Smooth muscle cell (in vitro differentiated cells): ENCODE results near the gene PDZRN3. TPM values are rescaled to one million over a fixed set of nuclear protein-coding genes. Genes with fewer than 3 reads are reported as not detected.
A peak's percentile ranks its signal among the peaks of the same experiment; 100 is the strongest.

Experiments used
- DNase-seq: peaks from one replicate; lab custom pipeline; 2025; ENCODE audit not compliant: unreplicated experiment; lab: John Stamatoyannopoulos, UW
- H2AFZ ChIP-seq: fragments of 200-600 bp; sonication (generic); 2 replicates; pipeline ENCODE4 v1.6.0; 2016; ENCODE audit warnings: antibody characterized with exemption, low read depth, mild to moderate bottlenecking
- H3F3A ChIP-seq: fragments of 200-600 bp; sonication (generic); 2 replicates; pipeline ENCODE4 v1.6.0; 2017; ENCODE audit warnings: antibody characterized with exemption, low read depth
- H3K27ac ChIP-seq: fragments of 200-600 bp; sonication (generic); 2 replicates; pipeline ENCODE4 v1.5.1; 2016; ENCODE audit warnings: low read depth, mild to moderate bottlenecking
- H3K27me3 ChIP-seq: fragments of 200-600 bp; sonication (generic); 2 replicates; pipeline ENCODE4 v1.6.1; 2016; ENCODE audit warnings: low read depth, mild to moderate bottlenecking
- H3K36me3 ChIP-seq: fragments of 200-600 bp; sonication (generic); 2 replicates; pipeline ENCODE4 v1.5.1; 2016; ENCODE audit warnings: low read depth
- H3K4me1 ChIP-seq: fragments of 200-600 bp; sonication (generic); 2 replicates; pipeline ENCODE4 v1.5.1; 2016; ENCODE audit warnings: low read depth
- H3K4me2 ChIP-seq: fragments of 200-600 bp; sonication (generic); 2 replicates; pipeline ENCODE4 v1.6.0; 2016; ENCODE audit warnings: mild to moderate bottlenecking
- H3K4me3 ChIP-seq: fragments of 200-600 bp; sonication (generic); 2 replicates; pipeline ENCODE4 v1.5.1; 2016; ENCODE audit warnings: mild to moderate bottlenecking
- H3K79me2 ChIP-seq: fragments of 200-600 bp; sonication (generic); 2 replicates; pipeline ENCODE4 v1.6.0; 2016; ENCODE audit warnings: low read depth, mild to moderate bottlenecking
- H3K9ac ChIP-seq: fragments of 200-600 bp; sonication (generic); 2 replicates; pipeline ENCODE4 v1.6.0; 2016; ENCODE audit warnings: low read depth
- H3K9me3 ChIP-seq: fragments of 200-600 bp; sonication (generic); replicated peaks from 2 replicates; pipeline ENCODE4 v1.5.1; 2016; ENCODE audit warnings: low read depth
- H4K20me1 ChIP-seq: fragments of 200-600 bp; sonication (generic); 2 replicates; pipeline ENCODE4 v1.6.0; 2016; ENCODE audit warnings: low read depth
- WGBS: methylation state at CpG from one replicate; pipeline ENCODE4 v1.1.7; 2016; ENCODE audit warnings: low lambda C conversion rate; 5-methylcytosine and 5-hydroxymethylcytosine counted together
- polyA plus RNA-seq: library from polyadenylated mRNA; unstranded; fragments of >200 nt; fragmentation: Nextera tagmentation; extraction: Ambion mirVana; gene quantifications from 2 replicates; pipeline ENCODE4 v1.2.1, GENCODE V29; 2016
- total RNA-seq: library from RNA; depleted of rRNA; stranded (reverse); fragments of >200 nt; gene quantifications from 2 replicates; pipeline ENCODE4 v1.2.3, GENCODE V29; 2014
- TF ChIP-seq, protein P1 (sequence below): fragments of 200-600 bp; sonication (generic); IDR thresholded peaks from 2 replicates; pipeline ENCODE4 v1.5.1; 2017; ENCODE audit warnings: borderline replicate concordance, mild to moderate bottlenecking, antibody characterized with exemption; ENCODE audit not compliant: insufficient read depth, poor library complexity, severe bottlenecking

PDZRN3 gene
- total and polyA plus RNA-seq, 2 experiments from 2014 or later, result 99.5 to 128 TPM

GRCh38 chr3:73504239-73504638 lies 120.5 kb downstream of the PDZRN3 start:
- Histone ChIP-seq H3F3A (peaks cover 3% of the 10 kb centered on the region), H3K36me3 (no peaks in the 10 kb centered on the region), H3K4me3 (no peak overlapping the region), H3K4me2 (no peak overlapping the region), H3K27ac (peak overlapping the region; percentile 62), H3K27me3 (no peaks in the 10 kb centered on the region), H3K79me2 (peaks cover 93% of the 10 kb centered on the region), H4K20me1 (peaks cover 100% of the 10 kb centered on the region), H3K4me1 (peaks cover 11% of the 10 kb centered on the region), H3K9ac (no peak overlapping the region), H3K9me3 (no peaks in the 10 kb centered on the region), H2AFZ (no peak overlapping the region)
- TF ChIP-seq, protein P1, sequence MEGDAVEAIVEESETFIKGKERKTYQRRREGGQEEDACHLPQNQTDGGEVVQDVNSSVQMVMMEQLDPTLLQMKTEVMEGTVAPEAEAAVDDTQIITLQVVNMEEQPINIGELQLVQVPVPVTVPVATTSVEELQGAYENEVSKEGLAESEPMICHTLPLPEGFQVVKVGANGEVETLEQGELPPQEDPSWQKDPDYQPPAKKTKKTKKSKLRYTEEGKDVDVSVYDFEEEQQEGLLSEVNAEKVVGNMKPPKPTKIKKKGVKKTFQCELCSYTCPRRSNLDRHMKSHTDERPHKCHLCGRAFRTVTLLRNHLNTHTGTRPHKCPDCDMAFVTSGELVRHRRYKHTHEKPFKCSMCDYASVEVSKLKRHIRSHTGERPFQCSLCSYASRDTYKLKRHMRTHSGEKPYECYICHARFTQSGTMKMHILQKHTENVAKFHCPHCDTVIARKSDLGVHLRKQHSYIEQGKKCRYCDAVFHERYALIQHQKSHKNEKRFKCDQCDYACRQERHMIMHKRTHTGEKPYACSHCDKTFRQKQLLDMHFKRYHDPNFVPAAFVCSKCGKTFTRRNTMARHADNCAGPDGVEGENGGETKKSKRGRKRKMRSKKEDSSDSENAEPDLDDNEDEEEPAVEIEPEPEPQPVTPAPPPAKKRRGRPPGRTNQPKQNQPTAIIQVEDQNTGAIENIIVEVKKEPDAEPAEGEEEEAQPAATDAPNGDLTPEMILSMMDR, result no peak
- no peak for DNase-seq
- WGBS, result 87% methylated on average over 3 of the region's 3 CpGs

GRCh38 chr3:73503781-73504180 lies 121.0 kb downstream of the PDZRN3 start:
- no peaks in the 10 kb centered on the region for H3K36me3 ChIP-seq
- peaks cover 3% of the 10 kb centered on the region for H3F3A ChIP-seq
- peaks cover 95% of the 10 kb centered on the region for H3K79me2 ChIP-seq
- TF ChIP-seq, protein P1, result no peak
- no peak for DNase-seq
- 82% methylated on average over 4 of the region's 4 CpGs for whole genome bisulfite sequencing
- no peak overlapping the region for H3K4me3 ChIP-seq
- no peaks in the 10 kb centered on the region for H3K9me3 ChIP-seq
- H3K9ac ChIP-seq, result no peak overlapping the region
- peaks cover 6% of the 10 kb centered on the region for H3K4me1 ChIP-seq
- peaks cover 100% of the 10 kb centered on the region for H4K20me1 ChIP-seq
- H3K27ac ChIP-seq, result peak overlapping the region; percentile 62
- H3K4me2 ChIP-seq, result peak overlapping the region; percentile 22
- H3K27me3 ChIP-seq, result no peaks in the 10 kb centered on the region
- H2AFZ ChIP-seq, result no peak overlapping the region

DNA sequence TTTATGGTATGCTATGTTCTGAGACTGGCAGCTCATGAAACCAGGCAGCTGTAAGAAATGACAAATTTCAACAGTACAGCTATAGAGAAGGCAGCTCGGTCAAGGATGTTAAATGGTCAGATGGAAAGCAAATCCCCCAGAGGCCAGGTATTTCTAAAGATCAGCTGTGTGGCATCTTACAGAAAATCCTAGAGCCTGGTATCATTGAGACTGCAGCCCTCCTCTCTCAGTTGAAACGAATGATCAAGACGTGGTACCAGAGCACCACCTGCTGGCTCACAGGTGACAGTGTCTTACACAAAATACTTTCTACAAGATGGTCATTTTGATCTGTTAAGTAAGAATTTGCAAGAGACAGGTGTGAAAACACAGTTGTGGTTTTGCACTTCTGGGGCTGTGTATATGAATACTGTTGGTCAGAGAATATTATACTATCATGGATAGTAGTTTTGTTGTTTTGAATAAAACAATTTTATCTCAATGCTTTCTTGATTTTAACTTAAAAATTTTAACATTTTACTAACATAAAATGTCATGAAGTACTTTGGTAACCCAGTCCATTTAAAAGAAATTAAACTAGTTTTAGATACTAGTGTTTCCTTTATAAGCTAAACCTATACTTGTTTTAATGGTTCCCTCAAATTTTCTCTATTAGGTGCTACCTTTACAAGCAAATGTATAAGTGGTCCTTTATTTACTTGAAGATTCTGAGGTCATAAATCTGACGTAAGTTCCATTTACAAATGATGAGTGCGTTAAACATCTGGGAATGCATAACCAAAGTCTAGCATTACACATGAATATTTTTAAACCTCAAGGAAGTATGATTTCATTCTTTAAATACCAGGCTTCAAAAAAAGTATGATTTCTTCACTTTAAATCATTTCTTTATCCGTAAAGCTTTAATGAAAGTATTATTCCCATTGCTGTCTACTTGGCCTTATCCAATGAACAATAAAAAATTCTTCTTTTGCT lies 121.8 kb downstream of the PDZRN3 start:
- peaks cover 100% of the 10 kb centered on the region for H4K20me1 ChIP-seq
- peaks cover 3% of the 10 kb centered on the region for H3F3A ChIP-seq
- H3K4me2 ChIP-seq, result peak overlapping the region; percentile 22
- H3K79me2 ChIP-seq, result peaks cover 95% of the 10 kb centered on the region
- 25% methylated on average over 6 of the region's 6 CpGs for WGBS
- TF ChIP-seq, protein P1, result peak; percentile 82
- DNase-seq, result no peak
- H3K4me3 ChIP-seq, result no peak overlapping the region
- no peak overlapping the region for H2AFZ ChIP-seq
- H3K9me3 ChIP-seq, result no peaks in the 10 kb centered on the region
- no peaks in the 10 kb centered on the region for H3K4me1 ChIP-seq
- H3K9ac ChIP-seq, result peak overlapping the region; percentile 1
- H3K27me3 ChIP-seq, result no peaks in the 10 kb centered on the region
- H3K27ac ChIP-seq, result peak overlapping the region; percentile 62
- H3K36me3 ChIP-seq, result no peaks in the 10 kb centered on the region
